ENCODE measurements around the gene COTL1.

The COTL1 gene

DNA sequence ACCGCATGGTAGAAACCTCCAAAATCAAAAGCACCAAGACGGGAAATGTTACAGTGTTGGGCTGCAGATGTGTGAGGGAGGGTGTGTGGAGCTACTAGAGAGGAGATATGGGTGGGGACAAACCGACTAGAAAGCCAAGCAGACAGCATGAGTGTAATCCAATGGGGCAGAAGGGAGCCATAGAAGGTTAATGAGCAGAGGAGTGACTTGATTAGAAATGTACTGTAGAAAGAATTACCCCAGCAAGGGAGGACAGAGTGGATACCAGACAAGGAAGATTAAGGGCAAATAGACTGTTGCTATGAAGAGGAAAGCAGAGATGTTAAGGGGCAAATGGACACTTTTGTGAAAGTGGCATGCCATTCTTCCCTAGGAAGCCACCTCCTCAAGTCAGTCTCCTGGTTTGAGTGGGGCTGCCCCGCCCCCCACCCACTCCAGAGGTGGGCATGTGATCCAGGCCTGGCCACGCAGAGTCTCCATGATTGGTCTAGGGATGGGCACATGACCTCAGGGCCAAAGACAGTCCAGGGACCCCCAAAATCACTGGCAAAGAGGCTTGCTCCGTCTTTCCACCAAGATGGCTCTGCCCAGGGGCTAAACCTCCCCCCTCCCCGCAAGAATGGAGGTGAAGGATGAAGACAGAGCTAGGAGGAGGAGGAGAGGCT, 4.3 kb downstream of the COTL1 start:
- DNase-seq: no peak

DNA sequence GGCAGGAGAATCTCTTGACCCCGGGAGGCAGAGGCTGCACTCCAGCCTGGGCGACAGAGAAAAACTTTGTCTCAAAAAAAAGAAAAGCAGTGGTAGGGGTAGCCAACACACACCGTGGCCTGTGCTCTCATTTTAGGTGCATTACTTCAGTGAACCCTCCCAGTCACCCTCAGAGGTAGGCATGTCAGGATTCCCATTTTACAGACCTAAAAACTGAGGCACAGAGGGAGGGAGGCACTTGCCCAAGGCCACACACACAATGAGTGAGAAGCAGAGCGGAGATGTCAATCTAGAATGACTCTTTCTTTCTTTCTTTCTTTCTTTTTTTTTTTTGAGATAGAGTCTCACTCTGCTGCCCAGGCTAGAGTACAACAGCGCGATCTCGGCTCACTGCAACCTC, 5.2 kb downstream of the COTL1 start:
- no peak for DNase-seq

DNA sequence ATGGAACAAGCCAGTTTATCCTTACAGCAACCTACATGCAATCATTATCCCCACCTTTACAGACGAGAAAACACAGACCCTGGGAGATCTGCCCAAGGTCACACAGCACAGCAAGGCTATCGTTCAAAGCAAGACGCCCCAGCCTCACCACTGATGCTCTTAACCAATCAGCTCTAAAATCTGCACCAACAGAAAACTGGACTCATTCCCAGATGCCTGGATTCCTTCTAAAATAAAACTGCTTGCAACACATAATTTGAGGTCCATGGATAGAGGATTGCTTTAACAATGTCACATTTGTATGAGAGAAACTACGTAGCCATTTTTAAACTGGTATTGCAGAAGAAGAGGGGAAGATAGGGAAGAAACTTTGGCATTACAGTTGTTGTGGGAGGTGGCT, 6.8 kb downstream of the COTL1 start:
- no peak for DNase-seq

DNA sequence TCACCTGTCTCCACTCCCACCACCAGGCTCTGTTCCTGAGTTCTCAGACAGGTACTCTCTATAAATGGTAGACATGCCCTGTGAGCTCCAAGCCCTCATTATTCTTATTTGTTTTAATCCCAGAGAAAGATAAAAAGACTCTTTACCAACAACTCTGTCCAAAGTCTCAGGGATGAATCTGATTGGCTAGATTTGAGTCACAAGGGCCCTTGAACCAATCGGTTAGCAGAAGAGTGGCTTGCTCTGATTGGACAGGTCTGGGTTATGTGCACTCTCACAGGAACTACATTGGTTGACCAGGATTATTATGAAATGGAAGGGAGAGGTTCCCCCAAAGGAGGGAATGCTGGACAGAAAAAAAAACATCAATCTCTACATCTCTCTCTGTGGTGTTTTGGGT, 7.5 kb downstream of the COTL1 start:
- no peak for DNase-seq

DNA sequence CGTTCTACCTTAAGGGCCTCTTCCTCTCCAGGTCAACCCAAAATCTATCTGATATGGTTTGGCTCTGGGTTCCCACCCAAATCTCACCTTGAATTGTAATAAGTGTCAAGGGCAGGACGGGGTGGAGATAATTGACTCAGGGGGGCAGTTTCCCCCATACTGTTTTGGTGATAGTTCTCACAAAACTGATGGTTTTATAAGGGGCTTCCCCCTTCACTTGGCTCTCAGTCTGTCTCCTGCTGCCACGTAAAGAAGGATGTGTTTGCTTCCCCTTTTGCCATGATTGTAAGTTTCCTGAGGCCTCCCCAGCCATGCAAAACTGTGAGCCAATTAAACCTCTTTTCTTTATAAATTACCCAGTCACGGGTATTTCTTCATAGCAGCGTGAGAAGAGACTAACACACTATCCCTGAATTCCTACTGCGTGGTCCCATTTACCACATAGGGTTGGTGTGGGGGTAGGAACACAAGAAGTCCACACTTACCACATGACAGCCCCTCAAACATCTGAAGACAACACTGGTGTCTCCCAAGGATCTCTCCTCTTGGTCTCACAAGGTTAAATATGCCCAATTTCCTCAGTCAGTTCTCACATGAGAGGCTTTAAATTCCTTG, 8.2 kb downstream of the COTL1 start:
- DNase-seq: no peak

DNA sequence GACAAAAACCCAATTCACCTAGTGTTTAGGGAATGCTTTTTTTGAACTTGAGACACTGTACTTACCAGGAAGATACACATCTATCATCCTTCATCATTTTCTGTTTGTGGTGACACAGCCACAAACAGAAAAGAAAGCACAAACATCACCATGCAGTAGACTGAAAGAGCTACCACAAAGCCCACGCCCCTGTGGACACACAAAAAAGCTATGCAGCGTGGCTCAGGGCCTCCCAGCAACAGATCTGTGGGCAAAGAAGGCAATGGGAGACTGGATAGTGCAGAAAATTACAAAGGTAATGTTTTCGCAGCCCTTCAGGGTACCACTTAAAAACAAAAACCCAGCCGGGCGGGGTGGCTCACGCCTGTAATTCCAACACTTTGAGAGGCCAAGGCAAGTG, 9.6 kb downstream of the COTL1 start:
- DNase-seq: no peak

DNA sequence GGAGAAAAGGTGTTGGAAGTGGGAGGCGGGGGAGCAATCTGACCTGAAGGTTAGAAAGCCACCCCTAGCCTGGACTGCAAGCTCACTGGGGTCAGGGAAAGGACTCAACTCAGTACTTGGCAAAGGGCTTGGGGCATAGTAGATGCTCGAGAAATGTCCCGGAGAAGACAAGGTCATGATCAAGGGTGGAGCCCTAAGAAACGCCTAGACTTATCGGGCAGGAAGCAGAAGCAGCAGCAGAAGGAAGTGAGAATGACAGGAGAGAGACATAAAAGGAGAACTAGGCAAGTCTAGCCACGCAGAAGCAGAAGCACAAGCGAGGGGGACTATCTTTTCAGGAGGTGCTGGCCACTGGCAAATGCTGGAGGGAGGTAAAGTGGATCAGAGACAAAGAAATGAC, 10.2 kb downstream of the COTL1 start:
- peak; percentile 84 for DNase-seq

DNA sequence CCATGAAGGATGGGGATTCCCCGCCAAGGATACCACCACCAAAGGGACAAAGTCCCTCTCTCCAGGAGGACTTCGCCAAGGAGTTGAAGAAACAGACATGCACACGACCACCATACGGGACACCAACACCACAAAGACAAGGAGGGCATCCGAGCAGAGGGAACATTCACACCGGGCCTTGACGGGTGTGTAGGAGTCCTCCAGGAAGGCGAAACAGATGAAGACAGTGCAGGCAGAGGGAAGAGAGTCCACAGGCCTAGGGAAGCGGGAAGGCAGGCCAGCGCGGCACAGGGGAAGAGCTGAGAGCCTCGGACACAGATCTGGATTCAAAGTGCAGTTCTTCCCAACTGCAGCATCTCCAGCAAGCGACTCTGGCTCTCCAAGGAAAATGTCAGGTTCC, 10.8 kb downstream of the COTL1 start:
- DNase-seq: no peak

DNA sequence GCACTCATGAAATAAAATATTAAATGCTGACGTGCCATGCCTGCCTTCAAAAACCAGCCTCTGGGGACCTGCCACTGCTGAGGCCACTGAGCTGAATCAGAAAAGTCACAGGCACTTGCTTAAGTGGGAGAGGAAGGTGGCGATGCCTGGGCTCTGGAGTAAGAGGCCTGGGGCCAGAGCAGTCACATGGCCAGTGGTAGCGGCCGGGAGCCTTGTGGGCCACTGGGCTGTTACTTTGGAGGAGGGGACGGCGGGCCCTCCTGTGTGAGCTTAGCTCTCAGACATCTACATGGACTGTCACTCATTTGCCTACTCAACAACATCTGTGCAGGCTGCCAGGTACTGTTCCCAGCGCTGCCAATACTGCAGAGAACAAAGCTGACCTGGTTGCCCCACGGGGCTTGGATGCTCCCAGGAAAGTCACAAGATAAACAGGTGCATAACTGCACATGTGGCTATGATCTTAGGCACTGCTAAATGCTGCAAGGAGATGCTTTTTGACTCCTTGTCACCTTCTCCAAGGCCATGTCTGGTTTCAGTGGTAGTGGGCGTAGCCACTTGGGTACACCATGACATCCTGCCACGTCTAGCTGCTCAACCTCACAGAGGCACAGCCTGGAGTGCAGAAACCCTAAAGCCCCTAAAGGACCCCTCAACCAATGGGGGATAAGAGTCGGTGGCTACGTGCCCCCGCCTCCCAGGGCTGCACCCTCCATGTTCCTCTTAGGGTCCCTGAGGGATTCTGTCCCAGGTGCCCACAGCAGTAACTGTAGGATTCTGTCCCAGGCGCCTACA, 11.6 kb downstream of the COTL1 start:
- no peak for DNase-seq

DNA sequence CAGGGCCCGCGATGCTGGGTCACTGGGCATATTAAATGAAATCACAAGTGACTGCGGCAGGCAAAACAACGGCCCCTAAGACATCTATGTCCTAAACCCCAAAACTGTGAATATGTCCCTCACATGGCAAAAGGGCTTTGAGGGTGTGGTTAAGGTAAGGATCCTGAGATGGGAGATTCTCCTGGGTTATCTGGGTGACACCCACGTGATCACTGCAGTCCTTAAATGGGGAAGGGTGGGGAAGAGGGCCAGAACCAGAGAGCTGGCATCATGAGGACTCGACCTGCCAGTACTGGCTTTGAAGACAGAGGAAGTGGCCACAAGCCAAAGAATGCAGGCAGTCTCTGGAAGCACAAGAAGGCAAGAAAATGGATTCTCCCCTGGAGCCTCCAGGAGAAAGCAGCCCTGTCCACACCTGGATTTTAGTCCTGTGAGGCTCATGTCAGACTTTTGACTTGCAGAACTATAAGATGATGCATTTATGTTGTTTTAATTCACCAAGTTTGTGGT, 12.5 kb downstream of the COTL1 start:
- no peak for DNase-seq

DNA sequence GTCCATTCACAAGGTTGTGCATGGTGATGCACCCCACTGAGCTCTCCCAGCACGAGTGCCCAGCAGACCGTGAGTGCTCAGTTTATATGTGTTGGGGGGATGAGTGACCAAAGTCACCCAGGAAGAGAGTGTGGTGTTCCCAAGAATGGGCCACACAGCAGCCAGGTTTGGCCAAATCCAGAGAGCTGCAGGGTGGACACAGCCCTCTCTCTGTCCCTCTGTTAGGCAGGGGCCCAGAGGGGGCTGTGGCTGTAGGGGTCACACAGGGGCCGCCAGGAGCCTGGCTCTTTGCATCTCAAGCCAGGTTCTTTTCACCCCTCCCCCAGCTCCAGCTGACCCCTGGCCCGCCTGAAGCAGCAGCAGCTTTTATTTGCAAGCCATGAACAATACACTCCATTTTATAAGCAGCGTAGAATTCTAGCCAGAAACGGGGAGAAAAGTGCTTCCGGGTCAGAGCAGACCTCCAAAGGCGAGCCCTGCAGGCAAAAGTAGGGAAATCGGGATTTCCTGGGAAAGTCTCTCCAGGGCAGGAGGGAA, 13.3 kb downstream of the COTL1 start:
- no peak for DNase-seq

DNA sequence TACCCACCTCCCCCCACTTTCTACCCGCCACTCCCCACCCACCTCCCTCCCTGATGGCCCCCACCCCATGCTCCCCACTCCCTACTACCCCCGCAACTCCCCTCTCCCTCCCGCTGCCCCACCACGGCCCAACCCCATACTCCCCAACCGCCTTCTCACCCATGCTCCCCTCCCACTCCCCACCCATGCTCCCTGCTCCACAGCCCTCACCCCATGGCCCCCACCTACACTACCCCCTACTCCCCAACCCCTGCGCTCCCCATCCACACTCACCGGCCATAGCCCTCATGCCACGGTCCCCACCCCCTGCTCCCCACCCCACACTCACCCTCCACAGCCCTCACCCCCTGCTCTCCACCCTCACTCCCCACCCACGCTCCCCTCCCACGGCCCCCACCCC, 13.9 kb downstream of the COTL1 start:
- DNase-seq: no peak

DNA sequence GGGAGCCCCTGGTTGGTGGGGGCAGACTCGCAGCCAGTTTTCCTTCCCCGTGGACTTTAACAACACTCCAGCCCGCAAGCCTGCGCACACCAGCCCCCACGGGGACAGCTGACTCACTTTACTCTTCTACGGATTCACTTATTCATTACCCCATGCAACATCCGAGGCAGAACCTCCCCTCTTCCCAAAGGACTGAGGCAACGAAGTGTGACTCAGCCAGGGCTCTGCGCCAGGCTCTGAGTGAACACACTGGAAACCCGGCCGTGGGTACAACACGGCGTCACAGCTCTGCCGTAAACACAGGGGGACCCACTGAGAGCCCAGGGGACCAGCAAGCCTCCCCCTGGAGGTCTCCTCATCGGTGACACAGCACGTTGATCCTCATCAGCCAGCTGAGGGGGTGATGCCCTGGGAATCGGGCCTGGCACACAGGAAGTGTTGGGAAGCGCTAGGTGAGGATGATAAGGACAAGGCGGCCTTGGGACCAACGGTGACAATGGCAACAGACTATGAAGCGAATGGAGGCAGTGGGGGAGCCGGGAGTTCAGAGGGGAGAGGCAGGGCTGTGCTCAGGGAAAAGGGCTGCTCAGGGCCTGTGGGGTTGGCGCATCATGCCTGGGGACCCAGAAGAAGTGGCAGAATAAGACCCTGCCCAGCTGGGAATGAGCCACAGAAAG, 14.6 kb downstream of the COTL1 start:
- DNase-seq: peak; percentile 98

DNA sequence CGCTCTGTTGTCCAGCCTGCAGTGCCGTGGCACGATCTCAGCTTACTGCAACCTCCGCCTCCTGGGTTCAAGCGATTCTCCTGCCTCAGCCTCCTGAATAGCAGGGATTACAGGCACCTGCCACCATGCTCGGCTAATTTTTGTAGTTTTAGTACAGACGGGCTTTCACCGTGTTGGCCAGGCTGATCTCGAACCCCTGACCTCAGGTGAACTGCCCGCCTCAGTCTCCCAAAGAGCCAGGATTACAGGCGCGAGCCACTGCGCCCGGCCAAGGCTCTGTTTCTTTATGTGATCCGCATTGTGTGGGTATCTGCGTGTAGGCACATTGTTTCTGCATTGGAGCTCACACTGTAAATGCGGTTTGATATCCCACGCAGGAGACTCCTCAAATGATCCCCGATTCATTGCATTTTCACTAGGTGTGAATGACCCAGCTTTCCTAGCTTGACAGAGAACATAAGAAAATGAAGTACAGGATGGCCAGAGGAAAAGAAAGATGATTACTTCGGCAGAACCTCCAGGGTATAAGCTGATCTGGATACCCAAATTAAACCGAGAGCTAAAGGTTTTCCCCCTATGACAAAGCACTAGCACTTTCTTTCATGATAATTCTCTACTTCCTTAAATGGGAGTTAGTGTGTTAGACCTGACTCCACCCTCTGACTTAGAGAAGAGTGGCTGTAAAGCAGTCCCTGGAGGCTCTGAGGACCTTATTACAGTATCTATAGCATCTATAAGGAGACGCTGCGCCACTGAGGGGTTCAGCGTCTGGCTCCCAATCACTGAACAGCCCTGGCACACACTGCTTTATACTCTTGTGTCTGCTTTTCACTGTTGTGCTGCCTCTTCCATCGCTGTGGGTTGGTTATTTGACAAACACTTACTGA, 17.3 kb downstream of the COTL1 start:
- DNase-seq: peak; percentile 82

DNA sequence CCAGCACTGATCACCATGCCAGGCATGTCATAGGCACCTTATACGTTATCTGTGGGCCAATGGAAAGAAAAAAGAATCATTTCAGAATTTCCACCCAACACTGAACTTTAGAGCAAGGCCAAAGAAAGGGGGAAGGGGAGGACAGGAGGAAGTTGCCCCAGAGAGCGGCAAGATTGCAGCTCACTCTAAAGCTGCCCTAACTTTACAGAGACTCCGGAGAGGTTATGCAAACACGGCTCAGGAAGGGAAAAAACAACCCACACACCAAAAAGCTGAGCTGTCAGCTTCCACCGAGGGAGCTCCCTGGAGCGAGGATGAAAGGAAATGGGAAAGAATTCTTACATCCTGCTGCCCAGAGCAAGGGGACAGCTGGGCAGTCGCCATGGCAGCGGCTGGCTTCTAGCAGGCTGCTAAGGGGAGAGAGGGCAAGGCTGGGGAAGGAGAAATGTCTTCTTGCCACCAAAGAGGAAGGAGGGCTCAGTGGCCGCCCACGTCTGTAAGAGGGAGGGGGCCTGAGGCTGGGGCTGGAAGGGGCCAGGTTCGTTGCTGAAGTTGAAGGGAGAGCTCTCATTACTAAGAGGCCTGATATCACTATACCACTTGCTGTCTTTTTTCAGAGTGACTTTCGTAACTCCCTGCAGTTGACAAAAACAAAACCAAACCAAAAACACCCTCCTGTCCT, 18.2 kb downstream of the COTL1 start:
- peak; percentile 92 for DNase-seq

DNA sequence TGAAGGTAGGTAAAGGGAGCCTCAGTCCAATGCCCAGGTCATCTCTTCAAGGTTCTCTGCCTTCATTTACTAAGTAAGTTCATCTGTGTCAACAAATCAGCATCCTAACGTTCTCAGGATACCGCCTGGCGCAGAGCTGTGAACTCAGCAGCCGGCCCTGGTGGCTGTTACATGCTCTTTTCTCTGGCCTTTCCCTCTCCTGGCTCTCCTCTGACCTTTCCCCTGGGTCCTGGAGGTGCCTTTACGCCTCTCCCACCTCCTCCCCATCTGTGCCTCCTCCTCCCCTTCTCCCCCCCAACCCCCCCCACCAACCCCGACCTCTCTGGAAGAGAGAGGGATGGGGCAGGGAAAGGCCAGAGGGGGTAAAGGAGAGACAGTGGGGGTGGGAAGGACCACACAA, 19.5 kb downstream of the COTL1 start:
- no peak for DNase-seq

DNA sequence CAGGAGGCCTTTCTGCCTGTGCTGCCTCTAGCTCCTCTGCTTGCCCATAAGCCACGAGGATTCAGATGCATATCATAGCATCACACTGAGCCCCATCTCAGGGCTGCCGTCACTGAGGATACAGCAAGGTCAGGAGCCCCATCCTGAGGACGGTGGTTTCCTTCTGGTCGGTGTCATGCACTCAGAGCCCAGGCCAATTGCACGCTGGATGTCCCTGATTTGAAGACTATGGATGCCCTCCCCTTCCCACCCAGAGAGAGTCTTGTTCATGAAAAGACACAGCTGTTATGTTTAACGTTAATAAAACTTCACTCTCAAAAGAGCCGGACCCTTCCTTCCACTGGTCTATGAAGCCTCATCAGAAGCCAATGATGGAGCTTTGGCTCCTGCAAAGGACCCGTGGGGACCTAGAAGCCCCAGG, 19.9 kb downstream of the COTL1 start:
- no peak for DNase-seq

DNA sequence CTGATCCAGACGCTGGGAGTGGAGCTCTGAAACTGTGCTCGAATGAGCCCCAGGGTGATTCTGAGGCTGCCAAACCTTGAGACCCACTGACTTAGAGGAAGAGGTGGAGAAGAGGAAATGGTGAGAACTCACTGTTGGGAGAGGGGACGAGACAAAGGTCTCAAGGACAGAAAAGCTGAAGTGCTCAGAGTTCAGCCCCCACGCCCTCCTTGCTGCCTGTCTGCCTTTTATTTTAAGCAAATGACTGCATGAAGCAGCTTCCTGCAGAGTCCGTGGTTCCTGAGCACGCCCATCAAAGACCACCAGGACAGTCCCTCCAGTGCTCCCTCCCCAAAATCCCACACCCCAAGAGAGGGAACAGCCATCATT, 20.4 kb downstream of the COTL1 start:
- peak; percentile 75 for DNase-seq

DNA sequence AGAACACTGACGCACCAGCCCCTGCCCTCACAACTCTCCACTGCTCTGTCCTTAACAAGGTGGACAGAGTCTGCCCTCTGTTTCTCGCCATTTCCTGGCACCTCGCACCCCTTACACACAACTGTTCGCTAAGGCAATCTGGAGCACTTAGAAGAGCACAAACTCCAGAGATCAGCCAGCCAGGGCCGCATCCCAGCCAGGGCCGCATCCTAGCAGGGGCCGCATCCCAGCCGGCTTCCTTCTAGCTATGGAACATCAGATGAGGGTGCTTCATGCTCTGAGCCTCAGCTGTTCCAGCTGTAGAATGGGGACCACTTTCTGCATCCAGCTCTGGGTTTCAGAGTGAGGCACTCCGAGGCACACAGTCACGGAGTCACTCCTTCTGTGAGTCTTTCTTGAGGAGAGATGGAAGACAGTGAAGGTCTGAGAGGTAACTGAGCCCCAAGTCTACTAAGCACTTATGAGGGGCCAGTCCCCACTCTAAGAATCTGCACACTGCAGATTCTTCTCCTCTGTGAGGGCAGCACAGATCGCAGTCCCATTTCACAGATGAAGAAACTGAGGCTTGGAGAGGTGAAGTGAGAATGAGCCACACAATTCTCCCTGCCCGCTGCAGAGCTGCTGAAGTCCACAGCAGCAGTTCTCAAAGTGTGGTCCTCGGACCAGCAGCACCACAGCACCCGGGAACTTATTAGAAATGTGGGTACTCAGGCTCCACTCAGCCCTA, 20.9 kb downstream of the COTL1 start:
- no peak for DNase-seq

DNA sequence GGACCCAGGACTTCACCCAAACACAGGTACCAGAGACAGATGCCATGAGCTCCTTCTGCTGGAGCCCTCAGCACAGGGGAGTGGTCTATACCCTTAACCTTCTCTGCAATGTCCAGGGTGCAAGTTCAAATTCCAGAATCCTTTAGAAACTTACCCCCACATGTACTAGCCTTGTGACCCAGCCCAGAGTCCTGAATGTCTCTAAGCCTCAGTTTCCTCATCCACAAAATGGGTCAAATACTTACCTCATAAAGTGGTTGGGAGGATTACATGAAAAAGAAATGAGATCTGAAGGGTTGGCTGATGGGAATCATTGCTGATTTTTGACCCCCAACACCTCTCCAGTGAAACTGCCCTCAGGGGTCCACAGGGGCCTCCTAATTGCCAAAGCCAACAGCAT, 21.7 kb downstream of the COTL1 start:
- DNase-seq: no peak

DNA sequence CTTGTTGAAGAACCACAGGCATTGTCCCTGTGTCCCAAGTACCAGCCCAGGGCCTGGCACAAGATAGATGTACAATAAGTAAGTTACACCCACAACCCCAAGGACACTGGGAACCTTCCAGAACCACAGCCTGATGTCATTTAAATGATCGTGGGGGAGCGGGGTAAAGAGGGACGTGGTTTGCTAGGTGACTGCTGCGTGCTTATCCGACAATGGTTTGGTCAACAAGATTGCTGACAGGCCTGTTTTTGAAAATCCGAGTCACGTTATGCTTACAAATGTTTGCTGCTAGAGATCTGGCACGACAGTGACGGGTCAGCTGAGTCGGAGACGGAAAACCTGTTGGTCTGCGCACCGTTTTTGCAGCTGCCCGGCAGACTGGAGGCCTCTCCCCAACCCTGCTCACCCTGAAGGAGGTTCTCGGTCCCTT, 22.8 kb downstream of the COTL1 start:
- DNase-seq: no peak
